UCSD-AML1 (cell line): ENCODE results near the gene SEMA4D.

Experiments
- DNase-seq: peaks from one replicate; lab custom pipeline; 2025; ENCODE audit not compliant: unreplicated experiment; lab: John Stamatoyannopoulos, UW

The SEMA4D gene, protein sequence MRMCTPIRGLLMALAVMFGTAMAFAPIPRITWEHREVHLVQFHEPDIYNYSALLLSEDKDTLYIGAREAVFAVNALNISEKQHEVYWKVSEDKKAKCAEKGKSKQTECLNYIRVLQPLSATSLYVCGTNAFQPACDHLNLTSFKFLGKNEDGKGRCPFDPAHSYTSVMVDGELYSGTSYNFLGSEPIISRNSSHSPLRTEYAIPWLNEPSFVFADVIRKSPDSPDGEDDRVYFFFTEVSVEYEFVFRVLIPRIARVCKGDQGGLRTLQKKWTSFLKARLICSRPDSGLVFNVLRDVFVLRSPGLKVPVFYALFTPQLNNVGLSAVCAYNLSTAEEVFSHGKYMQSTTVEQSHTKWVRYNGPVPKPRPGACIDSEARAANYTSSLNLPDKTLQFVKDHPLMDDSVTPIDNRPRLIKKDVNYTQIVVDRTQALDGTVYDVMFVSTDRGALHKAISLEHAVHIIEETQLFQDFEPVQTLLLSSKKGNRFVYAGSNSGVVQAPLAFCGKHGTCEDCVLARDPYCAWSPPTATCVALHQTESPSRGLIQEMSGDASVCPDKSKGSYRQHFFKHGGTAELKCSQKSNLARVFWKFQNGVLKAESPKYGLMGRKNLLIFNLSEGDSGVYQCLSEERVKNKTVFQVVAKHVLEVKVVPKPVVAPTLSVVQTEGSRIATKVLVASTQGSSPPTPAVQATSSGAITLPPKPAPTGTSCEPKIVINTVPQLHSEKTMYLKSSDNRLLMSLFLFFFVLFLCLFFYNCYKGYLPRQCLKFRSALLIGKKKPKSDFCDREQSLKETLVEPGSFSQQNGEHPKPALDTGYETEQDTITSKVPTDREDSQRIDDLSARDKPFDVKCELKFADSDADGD

DNA sequence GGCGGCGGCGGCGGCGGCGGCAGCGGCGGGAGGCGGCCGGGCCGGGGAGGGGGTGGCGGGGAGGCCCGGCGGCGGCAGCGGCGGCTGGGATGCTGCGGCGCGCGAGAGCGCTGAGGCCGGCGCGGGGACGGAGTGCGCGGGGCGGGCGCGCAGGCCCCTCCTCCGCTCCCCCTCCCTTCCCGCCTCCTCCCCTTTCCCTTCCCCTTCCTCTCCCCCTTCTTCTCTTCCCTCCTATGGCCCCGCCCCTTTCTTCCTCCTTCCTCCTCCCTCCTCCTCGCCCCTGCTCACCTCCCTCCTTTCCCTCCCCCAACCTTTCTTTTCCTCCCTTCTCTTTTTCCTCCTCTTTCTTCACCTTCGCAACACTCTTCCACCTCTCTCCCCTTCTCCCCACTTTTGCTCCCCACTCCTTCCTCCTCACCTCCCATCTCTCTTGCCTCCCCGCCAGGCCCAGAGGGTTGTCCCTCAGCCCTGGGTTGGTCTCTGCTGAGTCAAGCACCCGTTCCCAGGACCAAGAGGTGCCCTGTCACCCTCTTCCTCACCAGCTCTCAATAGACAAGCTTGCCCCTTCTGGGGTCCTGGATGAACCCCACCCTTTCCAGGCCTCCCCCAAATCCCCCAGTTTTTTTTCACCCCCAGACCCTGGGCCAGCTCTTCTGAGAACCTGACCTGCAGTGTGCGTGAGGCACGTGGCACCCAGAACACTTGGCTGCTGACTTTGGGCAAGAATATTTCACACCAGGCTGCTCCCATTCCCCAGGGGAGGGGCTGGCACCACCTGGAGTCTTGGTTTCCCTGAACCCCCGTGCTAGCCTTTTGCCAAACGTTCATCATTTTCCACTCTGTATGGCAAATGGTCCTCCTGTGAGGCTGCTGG lies at the start of gene SEMA4D:
Gene SEMA4D, minus strand, starts transcription at position 136 of the 874 bp plus-strand sequence. CDS start 92,657 bp downstream, outside the sequence.
- DNase-seq, result peak; percentile 75

DNA sequence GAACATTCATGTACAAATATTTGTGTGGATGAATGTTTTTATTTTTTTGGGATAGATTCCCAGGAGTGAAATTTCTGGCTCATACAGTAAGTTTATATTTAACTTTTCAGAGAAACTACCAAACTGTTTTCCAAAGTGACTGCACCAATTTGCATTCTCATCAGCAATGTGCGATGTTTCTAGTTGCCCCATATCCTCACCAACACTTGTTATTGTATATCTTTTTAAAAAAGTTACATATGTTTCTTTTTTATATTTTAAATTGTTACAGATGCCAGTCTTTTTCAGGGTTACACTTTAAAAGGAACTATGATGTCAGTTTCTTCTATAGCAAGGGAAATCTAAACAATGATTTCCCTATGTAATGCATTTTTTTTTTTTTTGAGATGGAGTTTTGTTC lies 49.1 kb upstream of the SEMA4D start:
- DNase-seq, result no peak

- DNase-seq, result no peak
These were observed 46.4 kb upstream of the SEMA4D start for GRCh38 chr9:89544279-89544661.

- no peak for DNase-seq
These were observed 45.8 kb upstream of the SEMA4D start for GRCh38 chr9:89543621-89544278.

- no peak for DNase-seq
These were observed 45.2 kb upstream of the SEMA4D start for GRCh38 chr9:89543111-89543510.

- DNase-seq, result no peak
These were observed 44.6 kb upstream of the SEMA4D start for GRCh38 chr9:89542401-89543021.

DNA sequence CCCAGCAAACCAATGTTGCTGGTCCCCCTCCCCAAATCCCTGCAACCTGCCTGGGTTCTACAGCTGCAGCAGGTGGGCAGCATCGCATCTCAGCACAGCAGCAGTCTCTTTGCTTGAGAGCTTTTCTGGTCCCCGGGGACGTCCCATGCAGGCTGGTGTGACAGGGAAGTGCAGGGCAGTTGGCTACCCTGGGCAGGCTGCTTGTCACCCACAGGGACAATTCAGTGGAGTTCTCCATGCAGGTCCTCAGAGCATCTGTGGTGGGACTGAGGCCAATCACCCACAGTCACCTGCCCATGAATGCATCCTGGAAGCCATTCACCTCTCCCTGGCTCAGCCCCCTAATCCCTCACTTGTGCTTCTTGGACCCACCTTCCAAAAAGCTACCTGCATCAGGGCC lies 43.9 kb upstream of the SEMA4D start:
- no peak for DNase-seq

DNA sequence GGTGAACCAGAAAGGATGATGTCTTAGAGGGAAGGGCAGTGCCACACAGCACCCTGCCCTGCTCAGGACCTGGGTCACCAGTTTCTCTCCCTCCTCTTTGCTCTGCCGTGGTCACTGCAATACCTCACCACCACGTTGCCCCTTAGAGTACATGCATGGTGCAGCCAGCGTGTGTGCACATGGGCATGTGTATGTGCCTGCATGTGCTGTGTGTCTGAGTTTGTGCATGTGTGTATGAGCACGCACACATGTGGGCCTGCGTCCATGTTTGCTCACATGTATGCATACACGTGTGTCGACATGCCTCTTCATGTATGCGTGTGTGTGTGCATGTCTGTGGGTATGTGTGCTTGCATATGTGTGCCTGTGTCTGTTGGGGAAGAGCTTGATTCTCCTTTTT lies 41.5 kb upstream of the SEMA4D start:
- DNase-seq, result no peak

GRCh38 chr9:89538871-89539270 lies 41.0 kb upstream of the SEMA4D start:
- no peak for DNase-seq

- no peak for DNase-seq
These were observed 39.3 kb upstream of the SEMA4D start for GRCh38 chr9:89537166-89537565.

- no peak for DNase-seq
These were observed 38.7 kb upstream of the SEMA4D start for GRCh38 chr9:89536600-89536999.

- DNase-seq, result no peak
These were observed 38.2 kb upstream of the SEMA4D start for GRCh38 chr9:89536145-89536574.

GRCh38 chr9:89535461-89535860 lies 37.5 kb upstream of the SEMA4D start:
- no peak for DNase-seq

DNA sequence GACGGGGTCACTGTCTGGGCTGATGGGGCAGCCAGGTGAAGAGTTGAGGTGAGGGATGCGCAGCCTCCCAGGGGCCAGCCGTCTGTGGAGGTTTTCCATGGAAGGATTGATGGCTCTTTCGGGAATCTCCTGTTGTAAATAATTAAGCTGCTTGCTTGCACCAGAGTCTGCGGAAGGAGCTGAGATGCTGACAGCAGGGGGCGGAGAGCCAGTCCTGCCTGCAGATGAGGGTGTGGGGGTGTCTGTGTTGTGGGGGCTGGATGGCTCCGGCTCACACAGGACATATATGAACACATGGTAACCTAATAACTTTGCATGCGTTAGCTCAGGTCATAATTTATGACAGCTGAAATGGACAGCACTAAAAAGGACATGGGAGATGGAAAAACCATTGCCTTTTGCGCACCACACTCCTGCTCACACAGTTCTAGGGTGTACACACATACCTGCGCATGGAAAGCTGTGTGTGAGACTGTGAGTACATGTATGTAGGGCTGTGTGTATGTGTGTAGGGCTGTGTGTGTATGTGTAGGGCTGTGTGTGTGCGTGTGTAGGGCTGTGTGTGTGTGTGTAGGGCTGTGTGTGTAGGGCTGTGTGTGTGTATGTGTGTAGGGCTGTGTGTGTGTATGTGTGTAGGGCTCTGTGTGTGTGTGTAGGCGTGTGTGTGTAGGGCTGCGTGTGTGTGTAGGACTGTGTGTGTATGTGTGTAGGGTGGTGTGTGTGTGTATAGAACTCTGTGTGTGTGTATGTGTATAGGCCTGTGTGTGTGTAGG lies 36.8 kb upstream of the SEMA4D start:
- DNase-seq, result no peak

- no peak for DNase-seq
These were observed 35.6 kb upstream of the SEMA4D start for GRCh38 chr9:89533411-89534095.

DNA sequence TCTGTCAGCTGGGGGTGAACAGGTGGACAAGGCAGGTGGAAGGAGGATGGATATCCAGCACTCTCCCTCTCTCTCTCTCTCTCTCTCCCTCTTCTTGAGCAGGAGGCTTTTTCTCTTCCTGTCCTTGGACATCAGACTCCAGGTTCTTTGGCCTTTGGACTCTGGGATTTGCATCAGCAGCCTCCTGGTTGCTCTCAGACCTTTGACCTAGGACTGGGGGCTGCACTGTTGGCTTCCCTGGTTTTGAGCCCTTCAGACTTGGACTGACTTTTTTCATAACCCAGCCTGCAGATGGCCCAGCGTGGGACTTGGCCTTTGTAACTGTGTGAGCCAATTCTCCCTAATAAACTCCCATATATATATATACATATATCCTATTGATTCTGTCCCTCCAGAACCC lies 35.0 kb upstream of the SEMA4D start:
- DNase-seq, result no peak

GRCh38 chr9:89532478-89532877 lies 34.6 kb upstream of the SEMA4D start:
- DNase-seq, result no peak

GRCh38 chr9:89531766-89532165 lies 33.9 kb upstream of the SEMA4D start:
- DNase-seq, result no peak

DNA sequence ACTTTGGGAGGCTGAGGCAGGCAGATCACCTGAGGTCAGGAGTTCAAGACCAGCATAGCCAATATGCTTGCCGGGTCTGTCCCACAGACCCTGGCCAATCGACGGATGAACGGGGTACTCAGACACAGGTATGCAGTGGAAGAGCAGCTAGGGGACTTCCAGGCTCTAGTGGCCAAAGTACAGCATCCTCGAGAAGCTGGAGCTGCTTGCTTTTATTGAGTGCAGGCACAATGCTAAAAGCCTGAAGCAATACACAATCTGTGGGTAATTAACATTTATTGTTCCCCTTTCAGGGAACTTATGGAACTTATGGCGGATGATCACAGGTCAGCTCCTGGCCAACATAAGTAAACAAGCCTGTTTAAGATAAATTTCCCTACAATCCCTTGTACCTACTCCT lies 32.8 kb upstream of the SEMA4D start:
- no peak for DNase-seq
